Karpas-422 (cell line): ENCODE data around the gene CMYA5. TPM values are rescaled to one million over a fixed set of nuclear protein-coding genes. Genes with fewer than 3 reads are reported as not detected.

Experiments used
- DNase-seq: peaks from one replicate; pipeline ENCODE4 v3.0.0-alpha.2; 2015
- H2AFZ ChIP-seq: fragments of 200-600 bp; sonication (generic); 2 replicates; pipeline ENCODE4 v1.6.1; 2014; ENCODE audit warnings: antibody characterized with exemption, low read length, mixed read lengths
- H3K27ac ChIP-seq: fragments of 200-600 bp; sonication (generic); 2 replicates; pipeline ENCODE4 v1.5.1; 2014; ENCODE audit warnings: mild to moderate bottlenecking, low read length, moderate library complexity
- H3K27me3 ChIP-seq: fragments of 200-600 bp; sonication (generic); 2 replicates; pipeline ENCODE4 v1.6.1; 2014; ENCODE audit warnings: low read length, mixed read lengths
- H3K36me3 ChIP-seq: fragments of 200-600 bp; sonication (generic); 2 replicates; pipeline ENCODE4 v1.6.1; 2014; ENCODE audit warnings: low read length, mixed read lengths; ENCODE audit not compliant: insufficient read depth
- H3K4me1 ChIP-seq: fragments of 200-600 bp; sonication (generic); 2 replicates; pipeline ENCODE4 v1.6.1; 2014; ENCODE audit warnings: mild to moderate bottlenecking, low read length, mixed read lengths
- H3K4me2 ChIP-seq: fragments of 200-600 bp; sonication (generic); 2 replicates; pipeline ENCODE4 v1.6.1; 2014; ENCODE audit warnings: low read length, low read depth, mild to moderate bottlenecking; ENCODE audit not compliant: poor library complexity, severe bottlenecking
- H3K4me3 ChIP-seq: fragments of 200-600 bp; sonication (generic); 2 replicates; pipeline ENCODE4 v1.5.1; 2014; ENCODE audit warnings: mild to moderate bottlenecking, antibody characterized with exemption, low read length, mixed read lengths
- H3K79me2 ChIP-seq: fragments of 200-600 bp; sonication (generic); 2 replicates; pipeline ENCODE4 v1.6.1; 2014; ENCODE audit warnings: mild to moderate bottlenecking, low read length, mixed read lengths
- H3K9ac ChIP-seq: fragments of 200-600 bp; sonication (generic); 2 replicates; pipeline ENCODE4 v1.6.0; 2014; ENCODE audit warnings: low read length
- H3K9me2 ChIP-seq: fragments of 200-600 bp; sonication (generic), shearing (Covaris generic); replicated peaks from 2 replicates; pipeline ENCODE4 v1.6.0; 2014; ENCODE audit warnings: mild to moderate bottlenecking, low read length, moderate library complexity; ENCODE audit not compliant: insufficient read depth
- H3K9me3 ChIP-seq: fragments of 300-700, 200-600 bp; sonication (generic); 2 replicates; pipeline ENCODE4 v1.6.1; 2014; ENCODE audit warnings: low read length, mixed read lengths
- H4K20me1 ChIP-seq: fragments of 200-600 bp; sonication (generic); 2 replicates; pipeline ENCODE4 v1.6.1; 2014; ENCODE audit warnings: mild to moderate bottlenecking, antibody characterized with exemption, low read length, low read depth; ENCODE audit not compliant: insufficient read depth
- total RNA-seq: library from RNA; depleted of rRNA; stranded (reverse); fragments of >200 nt; shearing (Covaris generic); gene quantifications from 2 replicates; pipeline ENCODE4 v1.2.3, GENCODE V29; 2014; ENCODE audit warnings: low replicate concordance

CMYA5 gene
- total RNA-seq, 1 experiment from 2014 or later, result 0.45 TPM

DNA sequence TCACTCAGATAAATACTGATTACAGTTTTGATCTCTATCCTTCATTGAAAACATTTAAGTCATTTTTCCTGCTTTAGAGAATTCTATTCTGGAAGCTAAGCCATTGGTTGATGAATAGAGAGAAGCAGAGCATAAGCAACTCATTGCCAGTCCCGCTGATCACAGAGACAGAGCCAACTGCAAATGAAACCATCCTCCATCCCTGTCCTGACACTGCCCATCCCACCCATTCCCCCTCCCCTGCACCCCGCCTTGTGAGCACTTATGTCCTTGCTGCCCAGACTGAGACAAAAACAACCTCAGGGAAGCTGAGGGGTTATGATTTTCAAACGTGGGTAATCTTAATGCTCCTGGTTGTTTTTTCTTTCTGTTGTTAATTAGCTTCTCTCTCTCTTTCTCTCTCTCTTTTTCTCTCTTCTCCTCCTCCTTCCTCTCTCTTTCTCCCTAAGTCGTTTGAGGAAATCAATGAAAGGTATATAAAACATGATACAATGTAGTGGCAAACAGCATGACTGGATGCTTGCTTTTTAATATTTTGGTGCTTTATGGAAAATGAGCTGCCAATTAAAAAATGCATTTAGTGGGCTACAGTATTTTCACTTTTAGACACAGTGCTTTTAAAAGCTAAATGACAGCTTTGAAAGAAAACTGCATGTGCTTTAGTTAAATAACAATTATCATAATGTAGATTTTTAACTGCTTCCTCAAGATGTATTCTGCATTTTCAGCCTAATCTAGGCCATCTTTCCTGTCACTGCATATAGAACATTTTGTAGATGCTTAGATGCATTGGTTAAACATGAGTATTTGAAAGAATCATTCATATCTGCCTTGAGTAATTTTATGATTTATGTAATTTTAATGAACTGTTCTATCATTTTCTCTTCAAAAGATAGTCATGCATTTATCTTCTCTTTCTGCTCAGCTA lies 57.3 kb downstream of the CMYA5 start:
- no peaks in the 10 kb centered on the region for H3K79me2 ChIP-seq
- no peak overlapping the region for H3K9ac ChIP-seq
- no peak for DNase-seq
- H2AFZ ChIP-seq, result no peak overlapping the region
- no peaks in the 10 kb centered on the region for H3K4me1 ChIP-seq
- H4K20me1 ChIP-seq, result no peaks in the 10 kb centered on the region
- no peak overlapping the region for H3K4me2 ChIP-seq
- H3K27me3 ChIP-seq, result no peaks in the 10 kb centered on the region
- H3K9me3 ChIP-seq, result no peaks in the 10 kb centered on the region
- H3K9me2 ChIP-seq, result no peaks in the 10 kb centered on the region
- H3K36me3 ChIP-seq, result no peaks in the 10 kb centered on the region
- H3K27ac ChIP-seq, result no peak overlapping the region
- H3K4me3 ChIP-seq, result no peak overlapping the region

GRCh38 chr5:79750611-79751510 lies 61.2 kb downstream of the CMYA5 start:
- Histone ChIP-seq H4K20me1 (no peaks in the 10 kb centered on the region), H3K4me3 (no peak overlapping the region), H3K36me3 (no peaks in the 10 kb centered on the region), H3K79me2 (no peaks in the 10 kb centered on the region), H3K4me2 (no peak overlapping the region), H3K9ac (no peak overlapping the region), H3K9me2 (no peaks in the 10 kb centered on the region), H3K9me3 (no peaks in the 10 kb centered on the region), H3K27me3 (no peaks in the 10 kb centered on the region), H2AFZ (no peak overlapping the region), H3K4me1 (no peaks in the 10 kb centered on the region), H3K27ac (no peak overlapping the region)
- DNase-seq, result no peak

- no peak for DNase-seq
- H3K4me3 ChIP-seq, result no peak overlapping the region
- H3K4me2 ChIP-seq, result no peak overlapping the region
- no peaks in the 10 kb centered on the region for H3K27me3 ChIP-seq
- no peaks in the 10 kb centered on the region for H4K20me1 ChIP-seq
- no peaks in the 10 kb centered on the region for H3K4me1 ChIP-seq
- no peaks in the 10 kb centered on the region for H3K79me2 ChIP-seq
- H3K27ac ChIP-seq, result no peak overlapping the region
- no peaks in the 10 kb centered on the region for H3K9me2 ChIP-seq
- H3K9ac ChIP-seq, result no peak overlapping the region
- H2AFZ ChIP-seq, result no peak overlapping the region
- no peaks in the 10 kb centered on the region for H3K9me3 ChIP-seq
- no peaks in the 10 kb centered on the region for H3K36me3 ChIP-seq
Observed at GRCh38 chr5:79753092-79753491, 63.5 kb downstream of the CMYA5 start.

- H3K36me3 ChIP-seq, result no peaks in the 10 kb centered on the region
- H3K27ac ChIP-seq, result no peak overlapping the region
- H3K79me2 ChIP-seq, result no peaks in the 10 kb centered on the region
- no peak overlapping the region for H3K9ac ChIP-seq
- no peaks in the 10 kb centered on the region for H3K9me2 ChIP-seq
- DNase-seq, result no peak
- no peaks in the 10 kb centered on the region for H3K27me3 ChIP-seq
- H3K4me3 ChIP-seq, result no peak overlapping the region
- H3K9me3 ChIP-seq, result no peaks in the 10 kb centered on the region
- no peak overlapping the region for H2AFZ ChIP-seq
- H3K4me2 ChIP-seq, result no peak overlapping the region
- no peaks in the 10 kb centered on the region for H4K20me1 ChIP-seq
- H3K4me1 ChIP-seq, result no peaks in the 10 kb centered on the region
Observed at GRCh38 chr5:79753877-79754645, 64.4 kb downstream of the CMYA5 start.

GRCh38 chr5:79754865-79755555 lies 65.4 kb downstream of the CMYA5 start:
- no peaks in the 10 kb centered on the region for H4K20me1 ChIP-seq
- H3K9me3 ChIP-seq, result no peaks in the 10 kb centered on the region

DNA sequence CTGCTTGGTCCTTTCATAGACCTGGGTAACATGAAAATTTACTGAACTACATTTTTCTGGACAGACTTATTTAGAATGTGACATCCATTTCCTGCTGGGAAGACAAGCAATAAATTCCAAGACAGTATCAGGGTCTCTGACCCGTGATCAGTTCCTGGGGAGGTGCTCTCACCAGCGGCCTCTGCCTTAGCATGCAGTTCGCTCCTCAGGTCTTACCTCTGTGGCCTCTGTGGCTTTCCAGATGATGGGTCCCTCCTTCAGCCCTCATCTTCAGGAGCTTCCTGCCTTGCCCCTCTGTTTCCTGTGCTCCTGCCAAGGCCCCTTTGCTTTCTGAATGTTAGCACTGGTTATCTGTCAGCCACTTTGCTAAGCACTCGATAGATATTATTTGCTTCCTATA lies 66.4 kb downstream of the CMYA5 start:
- no peaks in the 10 kb centered on the region for H3K9me2 ChIP-seq
- H3K4me3 ChIP-seq, result no peak overlapping the region
- H3K36me3 ChIP-seq, result no peaks in the 10 kb centered on the region
- no peaks in the 10 kb centered on the region for H3K27me3 ChIP-seq
- no peak overlapping the region for H3K4me2 ChIP-seq
- H3K4me1 ChIP-seq, result no peaks in the 10 kb centered on the region
- DNase-seq, result no peak
- H2AFZ ChIP-seq, result no peak overlapping the region
- H3K27ac ChIP-seq, result no peak overlapping the region
- no peaks in the 10 kb centered on the region for H3K79me2 ChIP-seq
- no peaks in the 10 kb centered on the region for H3K9me3 ChIP-seq
- no peaks in the 10 kb centered on the region for H4K20me1 ChIP-seq
- H3K9ac ChIP-seq, result no peak overlapping the region

More at GRCh38 chr5:79754865-79755555, 65.4 kb downstream of the CMYA5 start:
- DNase-seq, result no peak
- Histone ChIP-seq H3K79me2 (no peaks in the 10 kb centered on the region), H3K9ac (no peak overlapping the region), H3K4me2 (no peak overlapping the region), H3K4me3 (no peak overlapping the region), H3K27me3 (no peaks in the 10 kb centered on the region), H2AFZ (no peak overlapping the region), H3K4me1 (no peaks in the 10 kb centered on the region), H3K27ac (no peak overlapping the region), H3K9me2 (no peaks in the 10 kb centered on the region), H3K36me3 (no peaks in the 10 kb centered on the region)

GRCh38 chr5:79759436-79759835 lies 69.8 kb downstream of the CMYA5 start:
- Histone ChIP-seq H3K9me3 (no peaks in the 10 kb centered on the region), H3K79me2 (no peaks in the 10 kb centered on the region), H3K36me3 (no peaks in the 10 kb centered on the region), H3K4me3 (no peak overlapping the region), H3K27ac (no peak overlapping the region), H4K20me1 (no peaks in the 10 kb centered on the region), H3K4me2 (no peak overlapping the region), H3K9ac (no peak overlapping the region), H2AFZ (no peak overlapping the region), H3K4me1 (no peaks in the 10 kb centered on the region), H3K9me2 (no peaks in the 10 kb centered on the region), H3K27me3 (no peaks in the 10 kb centered on the region)
- no peak for DNase-seq
